CD4-positive, alpha-beta T cell treated with Interleukin-6 at 100 ng/mL for 8 hours (primary cell): ENCODE results near the gene STRIT1.

Source experiments
- DNase-seq: peaks from one replicate; pipeline ENCODE4 v3.0.0-alpha.2; 2020; ENCODE audit warnings: mixed read lengths, low spot score

Gene STRIT1

DNA sequence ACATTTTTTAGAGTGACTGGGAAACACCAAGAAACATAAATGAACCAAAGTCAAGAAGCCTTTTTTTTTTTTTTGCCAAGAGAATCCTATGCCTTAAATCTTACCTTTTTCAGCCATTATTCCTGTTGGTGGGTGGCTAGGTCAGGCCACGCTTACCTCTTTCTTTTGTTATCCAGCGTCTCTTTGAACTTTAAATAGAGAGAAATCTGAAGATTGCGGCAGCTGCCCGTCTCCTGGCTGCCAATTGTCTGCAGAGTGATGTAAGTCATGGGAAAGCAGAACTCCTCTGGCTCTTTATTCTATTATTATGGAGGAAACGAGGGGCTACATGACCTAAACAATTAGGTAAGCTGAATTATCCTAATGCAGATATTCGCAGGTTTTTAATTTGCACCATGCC, at the start of gene STRIT1:
Gene STRIT1 (minus strand): TSS at position 168 of the 400 bp plus-strand sequence.
- DNase-seq = no peak

DNA sequence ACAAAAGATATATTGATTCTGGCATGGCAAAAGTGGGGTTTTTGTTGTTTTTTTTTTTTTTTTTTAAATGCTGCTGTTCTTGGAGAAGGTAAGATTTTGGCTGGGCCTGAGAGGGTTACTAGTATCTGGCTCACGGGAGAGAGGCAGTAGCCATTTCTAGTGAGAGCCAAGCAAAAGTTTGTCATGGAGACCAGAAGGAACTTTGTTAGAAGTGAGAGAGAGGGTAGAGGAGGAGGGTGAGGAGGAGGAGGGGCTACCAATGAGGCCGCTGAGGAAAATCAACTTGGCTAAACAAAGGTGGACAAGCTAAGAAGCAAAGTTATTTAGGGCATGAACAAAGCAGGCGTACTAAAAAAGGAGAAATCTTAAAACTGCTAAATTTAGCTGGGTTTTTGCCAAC, 48.9 kb upstream of the STRIT1 start:
- DNase-seq = no peak

DNA sequence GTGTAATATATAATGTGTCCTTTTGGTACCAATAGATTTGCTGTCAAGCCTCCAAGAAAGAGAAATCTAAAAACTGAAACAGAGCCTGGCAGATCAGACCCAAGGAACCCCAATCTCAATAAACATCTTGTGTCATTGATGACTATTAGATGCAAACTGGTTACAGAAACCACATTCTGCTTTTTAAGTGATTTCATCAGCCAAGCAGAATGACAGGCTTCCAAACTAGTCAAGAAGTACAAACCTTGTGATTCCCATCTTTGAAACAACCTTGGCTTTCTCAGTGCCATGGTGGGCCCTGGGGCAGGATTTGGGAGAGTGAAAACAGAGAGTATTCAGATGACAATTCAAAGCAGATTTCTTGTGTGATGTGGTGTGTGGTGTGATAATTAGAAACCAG, 45.6 kb upstream of the STRIT1 start:
- no peak for DNase-seq

DNA sequence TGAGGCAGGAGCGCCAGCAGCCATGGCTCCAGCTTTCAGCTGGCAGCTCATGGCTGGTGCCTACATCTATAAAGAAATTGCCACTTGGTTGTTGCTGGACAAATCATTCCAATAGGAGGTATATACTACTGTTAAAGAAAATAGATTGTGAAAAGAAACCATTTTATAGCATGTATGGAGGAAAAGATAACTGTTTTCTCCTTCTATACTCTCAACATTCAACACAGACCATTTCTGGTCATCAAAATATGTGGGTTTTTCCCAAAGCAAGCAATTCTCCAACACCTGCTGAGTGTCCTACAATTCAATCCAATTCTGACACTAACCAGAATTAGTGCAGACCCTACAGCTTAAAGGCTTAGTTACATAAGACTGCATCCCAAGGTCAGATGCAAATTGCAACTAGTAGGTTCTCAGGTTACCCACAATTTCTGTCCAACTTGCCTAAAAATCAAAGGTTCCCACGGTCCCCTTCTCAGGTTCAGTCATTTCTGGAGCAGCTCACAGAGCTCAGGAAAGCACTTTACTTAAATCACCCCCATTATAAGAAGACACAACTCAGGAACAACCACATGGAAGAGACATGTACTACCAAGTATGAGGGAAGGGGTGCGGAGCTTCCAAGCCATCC, 42.4 kb upstream of the STRIT1 start:
- DNase-seq = no peak

DNA sequence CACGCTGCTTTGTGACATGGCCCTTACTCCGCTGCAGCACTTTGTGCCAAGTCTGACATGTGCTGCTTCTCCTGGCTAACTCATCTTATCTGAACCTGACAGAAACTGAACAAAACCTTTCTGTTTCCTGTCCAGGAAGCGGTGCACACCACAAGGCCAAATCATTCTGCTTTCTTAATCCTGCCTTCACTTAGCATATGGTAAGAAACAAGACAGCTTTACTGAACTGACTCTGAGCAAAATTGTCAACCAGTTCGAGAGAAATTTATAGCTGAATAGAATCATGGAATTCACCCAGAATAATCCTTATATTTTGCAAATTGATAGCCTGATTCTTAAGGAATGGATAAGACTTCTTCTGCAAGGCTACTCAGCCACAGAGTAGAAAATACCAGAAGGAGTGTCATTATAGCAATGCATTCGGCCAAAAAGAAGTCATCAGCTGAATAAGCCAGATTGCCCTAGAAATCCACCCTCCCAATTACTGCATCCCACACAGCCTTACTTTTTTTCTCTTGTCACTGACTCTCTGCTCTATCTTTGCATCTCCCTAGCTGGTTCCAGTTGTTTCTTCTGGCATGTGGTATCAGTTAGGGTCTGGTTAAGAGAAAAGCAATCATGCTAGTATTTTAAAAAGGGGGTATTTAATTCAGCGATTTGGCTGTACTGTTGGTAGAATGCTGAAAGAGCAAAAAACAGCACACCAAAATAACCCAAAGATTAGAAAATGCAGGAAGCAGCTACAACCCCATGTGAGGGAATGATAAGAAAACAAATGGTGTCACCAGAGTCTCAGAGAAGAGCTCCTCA, 41.6 kb upstream of the STRIT1 start:
- DNase-seq = no peak

DNA sequence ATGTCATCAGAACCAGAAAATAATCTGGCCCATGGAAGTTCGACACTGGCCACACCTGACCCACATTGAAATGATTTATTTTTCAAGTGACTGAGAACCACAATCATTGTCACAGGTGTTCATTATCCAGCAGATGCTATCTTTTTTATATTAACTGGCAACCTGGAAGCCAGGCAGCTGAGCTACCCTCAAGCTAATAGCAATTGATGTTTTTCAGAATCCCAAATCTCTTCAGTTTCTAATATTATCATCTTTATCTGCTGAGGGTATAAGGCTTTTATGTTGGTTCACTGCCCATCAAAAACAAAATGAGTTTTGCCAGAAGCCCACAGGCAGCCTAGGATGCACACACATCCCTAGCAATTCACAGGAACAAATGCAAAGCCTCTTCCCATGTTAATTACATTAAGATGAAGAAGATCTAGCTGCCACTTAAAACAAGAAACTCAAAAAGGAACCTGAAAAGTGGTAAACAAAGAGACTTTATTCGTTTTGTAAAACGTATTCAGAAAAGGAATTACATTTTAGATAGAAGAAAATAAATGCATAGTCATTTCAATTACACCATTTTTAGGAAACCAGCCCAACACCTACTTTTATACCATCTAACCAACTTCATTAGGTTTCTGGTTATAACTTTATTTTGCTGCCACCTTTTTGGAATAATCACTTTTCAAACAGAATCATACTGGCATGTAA, 40.9 kb upstream of the STRIT1 start:
- DNase-seq = no peak

DNA sequence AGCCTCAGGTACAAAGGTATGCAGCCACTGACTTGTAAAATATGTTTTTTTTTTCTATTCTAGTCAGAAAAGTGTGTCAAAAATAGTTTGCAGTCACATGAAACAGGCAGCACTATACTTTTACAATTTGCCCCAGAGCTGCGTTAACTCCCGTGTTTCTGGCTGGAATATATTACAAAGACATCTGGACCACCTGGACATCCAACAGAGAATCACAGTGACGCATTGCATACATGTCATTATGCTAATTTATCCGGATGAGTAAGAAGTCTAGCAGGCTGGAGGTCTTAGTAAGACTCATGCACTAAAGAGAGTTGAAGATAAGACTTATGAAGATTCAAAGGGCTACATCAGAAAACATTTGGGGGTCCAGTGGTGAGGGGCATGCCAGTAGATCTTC, 39.2 kb upstream of the STRIT1 start:
- DNase-seq = no peak

DNA sequence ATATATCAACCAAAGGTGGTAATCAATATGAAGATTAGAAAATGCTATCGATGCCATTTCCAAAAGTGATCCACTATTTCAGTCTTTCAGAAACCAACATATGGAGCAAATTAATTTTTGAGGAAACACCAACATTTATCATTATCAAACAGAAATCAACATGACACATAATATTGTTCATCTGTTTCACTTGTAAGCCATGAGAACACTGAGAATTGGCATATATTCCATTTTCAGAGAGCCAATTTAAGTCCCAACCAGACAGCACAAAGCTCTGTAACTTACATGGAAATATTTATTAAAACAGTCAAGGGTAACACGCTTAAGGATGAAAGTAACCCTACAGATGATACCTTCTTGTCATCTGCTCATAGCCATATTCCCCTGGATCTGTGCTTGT, 37.6 kb upstream of the STRIT1 start:
- no peak for DNase-seq

DNA sequence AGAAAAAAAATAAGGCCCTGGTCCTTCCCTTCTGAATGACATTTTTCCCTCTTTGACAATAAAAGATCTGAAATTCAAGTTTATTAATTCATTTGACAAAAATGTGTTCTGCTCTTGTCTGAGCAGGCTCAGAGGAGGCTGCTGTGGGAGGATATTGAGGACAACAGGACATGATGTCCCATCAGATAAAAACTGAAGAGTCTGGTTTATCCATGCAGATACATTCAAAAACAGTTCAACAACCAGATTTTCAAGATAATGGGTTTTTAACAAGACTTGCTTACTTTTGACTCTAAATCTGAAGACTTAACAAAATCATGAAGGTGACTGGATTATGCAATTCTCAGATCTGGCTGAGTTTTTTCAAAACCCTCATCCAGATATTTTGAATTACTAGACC, 36.9 kb upstream of the STRIT1 start:
- no peak for DNase-seq

DNA sequence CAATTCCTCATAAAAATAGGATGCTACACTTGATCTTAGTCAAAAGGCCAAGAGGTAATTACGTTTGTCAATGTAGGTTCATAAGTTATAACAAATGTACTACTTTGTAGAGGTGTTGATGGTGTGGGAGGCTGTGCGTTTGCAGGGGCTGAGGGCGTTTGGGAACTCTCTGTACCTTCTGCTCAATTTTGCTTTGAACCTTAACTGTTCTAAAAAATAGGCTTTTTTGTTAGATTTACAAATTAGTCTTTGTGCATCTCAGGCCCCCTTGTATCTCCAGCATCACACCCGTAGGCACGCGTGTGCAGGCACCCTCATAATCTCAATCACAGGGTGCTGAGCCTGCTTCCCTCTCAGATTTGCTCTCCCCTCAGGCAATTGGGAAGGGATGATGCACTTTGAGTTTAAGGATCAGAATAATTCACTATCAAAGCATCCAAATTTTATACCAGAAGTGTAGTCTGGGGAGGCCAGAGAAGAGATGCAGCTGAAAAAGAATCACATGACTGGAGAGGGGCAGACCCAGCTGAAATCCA, 36.1 kb upstream of the STRIT1 start:
- no peak for DNase-seq

DNA sequence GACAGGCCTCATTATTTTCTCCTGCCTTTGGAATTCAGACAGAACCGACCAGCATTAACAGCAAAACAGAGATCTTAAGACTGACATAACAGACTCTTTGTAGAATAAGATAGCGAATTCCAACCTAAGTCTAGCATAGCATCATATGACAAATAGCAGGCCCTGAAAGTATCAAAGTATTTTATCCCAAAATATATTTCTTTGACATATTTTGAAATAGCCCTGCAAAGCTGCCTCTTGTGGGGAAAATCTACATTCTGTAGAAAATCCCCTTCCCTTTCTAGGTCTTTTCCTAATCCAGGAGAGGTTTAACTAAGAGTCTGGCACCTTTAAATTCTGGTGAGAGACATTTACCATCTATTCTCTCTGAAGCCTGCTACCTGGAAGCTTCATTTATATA, 34.4 kb upstream of the STRIT1 start:
- DNase-seq = no peak

DNA sequence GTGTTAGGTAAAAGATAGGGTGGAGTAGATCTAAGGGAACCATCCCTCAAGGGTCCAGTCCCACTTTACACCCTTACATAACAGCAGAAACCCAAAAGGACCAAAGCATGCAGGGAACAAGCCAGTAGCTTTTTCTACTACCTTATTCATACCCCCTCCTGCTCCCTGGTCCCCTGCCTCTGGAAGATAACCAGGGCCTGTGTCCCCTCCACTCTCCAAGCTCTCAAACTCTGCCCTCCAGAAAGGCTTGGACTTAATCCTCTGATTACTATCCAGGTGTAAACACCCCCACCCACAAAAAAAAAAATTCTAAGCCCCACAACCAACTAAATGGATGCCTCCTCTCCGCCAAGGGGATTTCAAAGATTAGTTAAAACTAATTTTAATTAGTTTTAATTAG, 33.9 kb upstream of the STRIT1 start:
- no peak for DNase-seq

DNA sequence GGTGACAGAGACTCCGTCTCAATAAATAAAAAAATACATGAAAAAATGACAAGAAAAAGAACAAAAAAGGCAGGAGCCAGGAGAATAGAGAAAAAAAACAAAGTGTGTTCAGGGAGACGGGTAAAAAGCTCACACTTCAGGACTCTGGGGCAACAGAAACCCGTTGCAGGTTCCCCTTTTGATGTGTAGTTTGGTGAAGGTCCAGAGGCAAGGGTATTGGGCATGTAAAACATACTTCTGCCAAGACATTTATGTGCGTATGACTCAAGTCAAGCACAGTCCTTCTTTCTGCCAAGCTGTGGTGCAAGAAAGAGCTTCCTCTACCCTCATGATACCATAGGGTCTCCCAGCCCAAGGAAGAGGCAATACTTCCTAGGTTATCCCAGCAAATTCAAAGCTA, 33.4 kb upstream of the STRIT1 start:
- no peak for DNase-seq

DNA sequence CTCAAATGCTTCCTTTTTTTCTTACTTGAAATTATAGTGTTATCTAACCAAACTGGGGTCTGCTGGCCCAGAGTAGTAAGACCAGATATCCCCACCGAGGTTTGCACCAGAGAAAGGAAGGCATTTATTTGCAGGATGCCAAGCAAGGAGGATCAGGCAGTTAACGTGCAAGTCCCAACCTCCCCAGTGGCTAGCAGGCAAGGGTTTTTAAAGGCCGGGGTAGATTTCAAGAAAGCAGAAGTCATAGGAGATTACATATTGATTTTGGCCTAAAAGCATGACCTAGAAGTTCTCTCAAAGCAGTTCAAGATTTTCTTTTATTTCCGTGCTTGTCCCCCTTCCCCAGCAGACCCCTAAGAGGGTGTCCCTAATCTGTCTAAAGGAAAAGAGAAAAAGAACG, 32.8 kb upstream of the STRIT1 start:
- no peak for DNase-seq

DNA sequence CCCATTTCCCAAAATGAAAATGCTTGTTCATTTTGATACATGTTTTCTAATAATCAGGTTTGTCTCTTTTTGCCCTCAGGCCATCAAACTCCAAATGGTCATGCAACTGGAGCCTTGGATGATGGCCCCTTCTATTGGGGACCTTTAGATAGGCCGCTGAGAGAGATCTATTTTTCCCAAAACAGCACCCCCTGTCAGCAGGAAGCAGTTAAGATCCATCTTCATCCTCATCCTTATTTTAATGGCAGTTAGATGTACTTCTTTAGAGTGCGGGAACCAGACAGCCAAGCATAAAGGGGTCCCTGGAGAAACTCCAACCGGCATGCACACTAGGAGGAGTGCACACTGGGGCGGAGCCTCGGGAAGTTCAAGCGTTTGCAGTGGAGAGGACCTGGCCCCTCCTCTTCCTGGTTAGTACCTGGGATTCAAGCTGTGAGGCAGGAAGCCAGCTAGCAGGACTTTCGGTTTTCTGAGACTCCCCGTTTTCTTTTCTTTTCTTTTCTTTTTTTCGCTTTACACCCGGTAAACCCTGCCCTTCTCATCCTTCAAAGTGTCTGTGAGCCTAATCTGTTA, 31.9 kb upstream of the STRIT1 start:
- no peak for DNase-seq

DNA sequence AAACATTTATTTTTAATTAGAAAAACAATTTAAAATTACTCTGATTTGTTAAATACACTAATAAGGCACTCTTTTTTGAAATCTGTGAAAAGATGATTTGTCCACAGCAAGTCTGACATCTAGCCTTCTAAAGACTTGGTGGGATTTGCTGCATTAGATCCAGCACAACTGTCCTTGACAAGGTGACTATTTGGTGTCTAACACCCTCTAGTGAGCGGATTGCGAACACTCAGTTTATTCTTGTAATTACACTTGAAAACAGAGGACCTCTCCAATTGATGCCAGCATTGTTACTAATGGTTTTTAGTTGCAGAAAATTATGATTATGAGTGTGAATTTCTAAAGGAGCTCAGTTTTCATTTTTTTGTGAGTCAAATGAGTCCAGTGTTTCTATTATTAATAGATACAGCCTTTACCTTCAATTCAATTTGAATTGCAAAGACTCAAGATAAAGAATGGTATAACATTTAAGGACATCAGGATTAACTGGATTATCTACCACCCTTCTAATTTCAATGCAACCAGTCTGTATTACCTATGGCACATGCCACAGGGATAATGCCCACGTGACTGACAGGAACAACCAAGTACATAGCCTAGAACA, 29.7 kb upstream of the STRIT1 start:
- DNase-seq = no peak

DNA sequence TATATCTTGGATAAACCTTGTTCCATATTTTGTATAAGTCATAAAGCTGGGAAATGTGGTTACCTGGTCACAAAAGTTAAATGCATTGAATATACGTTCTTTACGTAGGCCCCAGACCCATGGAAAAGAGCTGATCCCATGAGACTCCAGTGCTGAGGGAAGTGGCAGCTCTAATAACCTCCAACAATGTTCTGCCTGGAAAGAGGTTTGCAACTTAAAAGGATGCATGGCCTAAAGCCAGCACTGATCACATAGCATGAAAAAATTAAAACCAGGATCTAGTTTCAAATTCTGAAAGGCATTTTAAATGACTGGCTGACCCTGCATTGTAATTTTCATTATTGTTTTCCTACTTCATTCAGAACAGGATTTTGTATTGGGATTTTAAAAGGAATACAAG, 27.9 kb upstream of the STRIT1 start:
- no peak for DNase-seq

DNA sequence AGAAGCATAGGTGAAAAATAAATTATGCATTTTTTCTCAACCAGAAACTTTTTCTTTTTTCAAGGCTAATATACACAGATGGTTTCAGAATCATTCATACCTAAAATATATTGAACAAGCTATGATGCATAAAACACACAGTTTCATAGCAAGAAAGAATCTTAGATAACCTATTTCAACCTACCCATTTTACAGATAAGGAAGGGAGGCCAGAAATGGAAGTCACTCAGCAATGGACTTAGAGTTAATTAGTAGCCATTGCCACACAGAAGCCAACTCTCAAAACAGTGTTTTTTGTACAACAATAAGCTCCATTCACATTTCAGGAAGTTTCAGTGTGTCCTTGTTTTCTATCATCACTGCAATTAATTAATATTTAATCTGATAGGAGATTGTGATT, 27.5 kb upstream of the STRIT1 start:
- no peak for DNase-seq

DNA sequence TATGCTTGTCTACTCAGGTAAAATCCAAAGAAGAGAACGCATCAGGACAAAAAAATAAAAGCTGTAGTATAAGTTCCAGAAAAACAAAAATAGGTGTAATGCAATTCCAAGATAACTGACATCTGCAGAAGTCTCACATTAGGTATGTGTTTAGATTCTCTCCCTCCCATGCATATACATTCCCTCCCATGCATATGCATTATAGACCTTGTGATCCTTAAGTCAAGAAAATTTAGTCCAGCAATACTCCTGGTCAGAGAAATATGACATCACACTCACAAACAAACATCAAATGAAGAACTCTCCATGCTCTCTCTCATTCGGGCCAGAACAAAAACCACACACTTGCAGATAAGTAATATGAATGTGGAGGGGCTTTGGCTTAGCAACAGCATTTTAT, 25.3 kb upstream of the STRIT1 start:
- DNase-seq = no peak

DNA sequence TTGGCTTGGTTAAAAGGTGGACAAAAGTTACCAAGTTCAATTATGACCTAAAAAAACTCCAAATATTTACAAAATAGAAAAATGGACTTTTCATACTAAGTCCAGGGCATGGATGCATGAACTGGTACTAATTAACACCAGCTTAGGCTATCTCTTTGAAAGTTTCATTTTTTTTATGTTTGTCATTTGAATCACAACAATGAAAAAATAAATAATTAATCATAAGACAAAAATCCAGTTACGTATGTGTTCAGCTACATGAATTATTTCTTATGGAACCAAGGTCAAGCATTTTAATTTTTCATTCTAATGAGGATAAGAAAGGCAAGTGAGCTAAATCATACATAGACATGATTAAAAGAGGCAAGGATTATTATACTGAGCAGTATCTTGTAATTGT, 23.7 kb upstream of the STRIT1 start:
- no peak for DNase-seq

DNA sequence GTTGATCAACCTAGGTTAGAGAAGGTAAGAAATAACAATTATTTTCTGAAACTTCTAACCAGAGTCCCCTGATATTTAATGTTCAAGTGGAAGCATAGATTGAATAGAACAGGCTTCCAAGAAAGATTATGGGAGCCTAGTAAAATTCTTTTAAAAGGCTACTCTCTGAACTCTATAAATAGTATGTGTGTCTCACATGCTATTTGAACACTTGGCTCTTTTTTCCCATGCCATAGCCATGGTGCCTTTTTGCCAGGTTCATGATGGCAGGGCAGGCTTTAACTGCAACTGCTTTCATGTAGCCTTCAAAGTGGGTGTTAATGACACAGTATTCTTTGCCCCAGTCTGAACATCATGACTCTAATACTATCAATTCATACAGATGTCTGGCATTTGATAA, 22.9 kb upstream of the STRIT1 start:
- DNase-seq = no peak

DNA sequence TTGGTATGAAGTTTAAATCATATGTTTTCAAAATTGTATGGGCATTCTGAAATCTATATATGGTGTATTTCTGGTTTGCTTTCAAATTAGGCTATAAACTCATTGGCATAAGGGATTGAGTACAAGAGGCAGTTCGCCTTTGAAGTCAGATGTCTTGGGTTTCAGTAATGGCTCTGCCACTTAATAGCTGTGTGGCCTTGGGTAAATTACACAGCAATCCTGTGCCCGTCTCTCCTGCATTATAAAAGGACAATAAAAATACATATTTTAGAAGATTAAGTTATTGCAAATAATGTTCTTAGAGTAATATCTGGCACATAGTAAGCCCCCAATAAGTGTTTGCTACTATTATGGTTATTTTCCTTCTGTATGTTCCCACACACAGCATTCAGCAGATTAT, 20.4 kb upstream of the STRIT1 start:
- no peak for DNase-seq
